ENCODE results near the gene TTBK2.

Gene TTBK2

GRCh38 chr15:42691770-42692169 lies 228.8 kb downstream of the TTBK2 start:
- TF ChIP-seq FOXA1 (IDR thresholded peaks at IDR 0.05) = no peak
- no peak for TF ChIP-seq L3MBTL2 (conservative IDR thresholded peaks at IDR 0.05)
- TF ChIP-seq NFRKB (IDR thresholded peaks at IDR 0.05) = no peak
- TF ChIP-seq SP1 (IDR thresholded peaks at IDR 0.05) = no peak
- no peak for TF ChIP-seq FOXM1 (IDR thresholded peaks at IDR 0.05; ENCODE audit: borderline replicate concordance)
- no peak for TF ChIP-seq LEF1 (IDR thresholded peaks at IDR 0.05; ENCODE audit: borderline replicate concordance)
- no peak for TF ChIP-seq HDGF (IDR thresholded peaks at IDR 0.05; ENCODE audit: borderline replicate concordance)
- no peak for TF ChIP-seq CTBP1 (IDR thresholded peaks at IDR 0.05; ENCODE audit: borderline replicate concordance)
- TF ChIP-seq ELF4 (IDR thresholded peaks at IDR 0.05) = no peak
- no peak for TF ChIP-seq ZNF384 (IDR thresholded peaks at IDR 0.05)
- TF ChIP-seq ARNT (IDR thresholded peaks at IDR 0.05) = no peak
- TF ChIP-seq TARDBP (IDR thresholded peaks at IDR 0.05) = no peak
- no peak for TF ChIP-seq SUZ12 (IDR thresholded peaks at IDR 0.05)
- TF ChIP-seq FOXK2 (IDR thresholded peaks at IDR 0.05) = no peak
- TF ChIP-seq PKNOX1 (IDR thresholded peaks at IDR 0.05) = no peak
- ChIA-PET POLR2A (no interaction called here), CTCF (no interaction called here)
- DNase-seq (ENCODE audit: extremely low spot score) = no peak

- POLR2A ChIA-PET = no interaction called here
- CTCF ChIA-PET = no interaction called here
- TF ChIP-seq L3MBTL2 (conservative IDR thresholded peaks at IDR 0.05) (no peak), FOXA1 (IDR thresholded peaks at IDR 0.05) (no peak), LEF1 (IDR thresholded peaks at IDR 0.05; ENCODE audit: borderline replicate concordance) (no peak), ZNF384 (IDR thresholded peaks at IDR 0.05) (no peak), SUZ12 (IDR thresholded peaks at IDR 0.05) (no peak), CTBP1 (IDR thresholded peaks at IDR 0.05; ENCODE audit: borderline replicate concordance) (no peak), ARNT (IDR thresholded peaks at IDR 0.05) (no peak)
- no peak for DNase-seq (ENCODE audit: extremely low spot score)
Observed at GRCh38 chr15:42691308-42691707, 229.3 kb downstream of the TTBK2 start.

Data from HEK293T (cell line).